Midbrain (tissue), 1 donor: ENCODE data around the gene CDC42BPG.

Source experiments
- DNase-seq: peaks from one replicate; lab custom pipeline; 2025; lab: John Stamatoyannopoulos, UW

Gene CDC42BPG

GRCh38 chr11:64864473-64865285, 20.2 kb upstream of the CDC42BPG start:
- peak; percentile 23 for DNase-seq

- DNase-seq: no peak
Observed at GRCh38 chr11:64864135-64864472, 19.7 kb upstream of the CDC42BPG start.

GRCh38 chr11:64863391-64864060, 19.1 kb upstream of the CDC42BPG start:
- DNase-seq: no peak

GRCh38 chr11:64862987-64863390, 18.5 kb upstream of the CDC42BPG start:
- no peak for DNase-seq

- DNase-seq: no peak
Observed at GRCh38 chr11:64861227-64861975, 16.9 kb upstream of the CDC42BPG start.

- DNase-seq: no peak
Observed at GRCh38 chr11:64859542-64860414, 15.3 kb upstream of the CDC42BPG start.

- no peak for DNase-seq
Observed at GRCh38 chr11:64858467-64859263, 14.2 kb upstream of the CDC42BPG start.

- no peak for DNase-seq
Observed at GRCh38 chr11:64857485-64857884, 13.0 kb upstream of the CDC42BPG start.

GRCh38 chr11:64856382-64857227, 12.2 kb upstream of the CDC42BPG start:
- peak; percentile 50 for DNase-seq

- no peak for DNase-seq
Observed at GRCh38 chr11:64855596-64856304, 11.3 kb upstream of the CDC42BPG start.

- DNase-seq: no peak
Observed at GRCh38 chr11:64854534-64855502, 10.4 kb upstream of the CDC42BPG start.

- no peak for DNase-seq
Observed at GRCh38 chr11:64854157-64854533, 9.7 kb upstream of the CDC42BPG start.

GRCh38 chr11:64853709-64854108, 9.3 kb upstream of the CDC42BPG start:
- DNase-seq: no peak

GRCh38 chr11:64852804-64853509, 8.5 kb upstream of the CDC42BPG start:
- DNase-seq: no peak

- no peak for DNase-seq
Observed at GRCh38 chr11:64851831-64852351, 7.4 kb upstream of the CDC42BPG start.

GRCh38 chr11:64850979-64851567, 6.6 kb upstream of the CDC42BPG start:
- DNase-seq: no peak
